ENCODE data around the gene SLC27A4.
"Not testable (repeated sequence)": the region's sequence is repeated elsewhere in the genome, so short reads cannot be mapped to it uniquely, and the experiment has no call there.

SLC27A4 gene

GRCh38 chr9:128335914-128336313, 4.4 kb upstream of the SLC27A4 start:
- H2BK5ac ChIP-seq (ENCODE audit: low read depth, low read length, poor library complexity, severe bottlenecking) = no peak overlapping the region
- H3K9me3 ChIP-seq (ENCODE audit: control insufficient read depth, low read length) = no peaks in the 10 kb centered on the region
- H3K4me3 ChIP-seq (ENCODE audit: insufficient read depth in 1 of 2, low read depth in 1 of 2, low read length in 2 of 2) = no peak overlapping the region
- no peak overlapping the region for H4K91ac ChIP-seq (ENCODE audit: low read length)
- H2BK120ac ChIP-seq (ENCODE audit: low read depth, low read length) = no peak overlapping the region
- H3K79me1 ChIP-seq (replicated peaks; ENCODE audit: low read length, poor library complexity, severe bottlenecking) = no peaks in the 10 kb centered on the region
- H3K23ac ChIP-seq (ENCODE audit: low read length in 2 of 2) = no peak overlapping the region
- H2BK15ac ChIP-seq (ENCODE audit: low read depth, poor library complexity, severe bottlenecking) = no peak overlapping the region
- H3K18ac ChIP-seq (ENCODE audit: low read depth in 1 of 2, low read length in 2 of 2) = no peak overlapping the region
- no peak overlapping the region for H2BK12ac ChIP-seq (ENCODE audit: low read length in 2 of 2)
- WGBS = 97% methylated on average over 2 of the region's 2 CpGs
- peaks cover 27 to 29% of the 10 kb centered on the region in 2 experiments for H3K36me3 ChIP-seq (ENCODE audit: control insufficient read depth in 1 of 2, insufficient read depth in 2 of 2, low read depth in 1 of 2, low read length in 2 of 2)
- no peak overlapping the region for H3K4me2 ChIP-seq (ENCODE audit: low read length, poor library complexity, severe bottlenecking)
- no peak overlapping the region for H3K9ac ChIP-seq (ENCODE audit: low read length)
- DNase-seq = no peak
- no peak overlapping the region for H3K27ac ChIP-seq (ENCODE audit: low read length, poor library complexity, severe bottlenecking)
- H2AK5ac ChIP-seq (ENCODE audit: low read length, severe bottlenecking) = no peak overlapping the region
- no peak overlapping the region for H4K8ac ChIP-seq (ENCODE audit: low read length)
- H3K14ac ChIP-seq (ENCODE audit: low read length in 2 of 2) = no peak overlapping the region
- no peaks in the 10 kb centered on the region for H3K27me3 ChIP-seq (ENCODE audit: control insufficient read depth in 1 of 2, insufficient read depth in 1 of 2, low read length in 2 of 2)
- H3K4me1 ChIP-seq (ENCODE audit: control insufficient read depth, insufficient read depth, low read depth, low read length) = peaks cover 4% of the 10 kb centered on the region
- no peak overlapping the region for H3K4ac ChIP-seq (ENCODE audit: low read depth in 1 of 2, low read length in 2 of 2)
- H2AFZ ChIP-seq (ENCODE audit: low read depth, low read length) = no peak overlapping the region

DNA sequence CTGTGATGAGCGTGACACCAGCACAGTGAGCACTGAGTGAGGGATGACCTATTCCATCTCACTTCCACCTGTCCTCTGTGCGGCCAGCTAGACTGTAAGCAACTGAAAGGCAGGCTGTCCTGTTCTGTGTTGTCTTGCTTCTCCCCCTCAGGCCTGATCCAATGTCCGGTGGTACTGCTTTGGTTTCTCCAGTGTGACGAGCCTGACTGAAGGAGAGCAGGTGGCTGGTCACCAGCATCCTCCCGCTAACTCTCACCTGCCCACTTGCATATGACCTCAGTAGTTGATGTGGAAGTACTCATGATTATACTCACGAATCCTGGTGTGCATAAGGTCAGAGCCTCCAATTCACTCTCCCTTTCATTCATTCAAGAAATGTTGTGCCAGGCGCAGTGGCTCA, 2.4 kb upstream of the SLC27A4 start:
- H3K4me2 ChIP-seq (ENCODE audit: low read length, poor library complexity, severe bottlenecking) = no peak overlapping the region
- H3K14ac ChIP-seq (ENCODE audit: low read length in 2 of 2) = no peak overlapping the region
- H3K4ac ChIP-seq (ENCODE audit: low read depth in 1 of 2, low read length in 2 of 2) = no peak overlapping the region
- no peaks in the 10 kb centered on the region for H3K9me3 ChIP-seq (ENCODE audit: control insufficient read depth, low read length)
- no peak overlapping the region for H2AFZ ChIP-seq (ENCODE audit: low read depth, low read length)
- no peaks in the 10 kb centered on the region for H3K27me3 ChIP-seq (ENCODE audit: control insufficient read depth in 1 of 2, insufficient read depth in 1 of 2, low read length in 2 of 2)
- no peak overlapping the region for H2BK12ac ChIP-seq (ENCODE audit: low read length in 2 of 2)
- no peak overlapping the region for H4K91ac ChIP-seq (ENCODE audit: low read length)
- DNase-seq = no peak
- no peak overlapping the region for H2BK120ac ChIP-seq (ENCODE audit: low read depth, low read length)
- H2BK5ac ChIP-seq (ENCODE audit: low read depth, low read length, poor library complexity, severe bottlenecking) = no peak overlapping the region
- H3K18ac ChIP-seq (ENCODE audit: low read depth in 1 of 2, low read length in 2 of 2) = no peak overlapping the region
- peaks cover 8% of the 10 kb centered on the region for H3K4me1 ChIP-seq (ENCODE audit: control insufficient read depth, insufficient read depth, low read depth, low read length)
- no peak overlapping the region for H2AK5ac ChIP-seq (ENCODE audit: low read length, severe bottlenecking)
- no peak overlapping the region for H3K27ac ChIP-seq (ENCODE audit: low read length, poor library complexity, severe bottlenecking)
- H3K23ac ChIP-seq (ENCODE audit: low read length in 2 of 2) = no peak overlapping the region
- WGBS = 95% methylated on average over 7 of the region's 7 CpGs
- no peak overlapping the region for H3K9ac ChIP-seq (ENCODE audit: low read length)
- H3K4me3 ChIP-seq (ENCODE audit: insufficient read depth in 1 of 2, low read depth in 1 of 2, low read length in 2 of 2) = no peak overlapping the region
- H3K36me3 ChIP-seq (ENCODE audit: control insufficient read depth in 1 of 2, insufficient read depth in 2 of 2, low read depth in 1 of 2, low read length in 2 of 2) = peaks cover 18 to 19% of the 10 kb centered on the region in 2 experiments
- H3K79me1 ChIP-seq (replicated peaks; ENCODE audit: low read length, poor library complexity, severe bottlenecking) = peaks cover 8% of the 10 kb centered on the region
- H4K8ac ChIP-seq (ENCODE audit: low read length) = no peak overlapping the region
- no peak overlapping the region for H2BK15ac ChIP-seq (ENCODE audit: low read depth, poor library complexity, severe bottlenecking)

DNA sequence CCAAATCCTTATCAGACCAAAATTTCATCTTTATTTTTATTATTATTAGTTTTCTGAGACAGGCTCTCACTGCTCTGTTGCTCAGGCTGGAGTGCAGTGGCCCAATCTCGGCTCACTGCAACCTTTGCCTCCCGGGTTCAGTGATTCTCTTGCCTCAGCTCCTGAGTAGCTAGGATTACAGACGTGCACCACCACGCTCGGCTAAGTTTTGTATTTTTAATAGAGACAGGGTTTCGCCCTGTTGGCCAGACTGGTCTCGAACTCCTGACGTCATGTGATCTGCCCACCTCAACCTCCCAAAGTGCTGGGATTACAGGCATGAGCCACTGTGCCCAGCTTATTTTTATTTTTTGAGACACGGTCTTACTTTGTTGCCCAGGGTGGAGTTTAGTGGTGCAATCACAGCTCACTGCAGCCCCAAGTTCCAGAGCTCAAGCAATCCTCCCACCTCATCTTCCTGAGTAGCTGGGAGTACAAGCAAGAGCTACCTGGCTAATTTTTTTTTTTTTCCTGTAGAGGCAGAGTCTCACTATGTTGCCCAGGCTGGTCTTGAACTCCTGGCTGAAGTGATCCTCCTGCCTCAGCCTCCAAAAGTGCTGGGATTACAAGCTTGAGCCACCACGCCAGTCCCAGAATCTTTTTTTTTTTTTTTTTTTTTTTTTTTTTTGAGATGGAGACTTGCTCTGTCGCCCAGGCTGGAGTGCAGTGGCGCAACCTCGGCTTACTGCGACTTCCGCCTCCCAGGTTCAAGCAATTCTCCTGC, 1.3 kb upstream of the SLC27A4 start:
- H2AFZ ChIP-seq (ENCODE audit: low read depth, low read length); H2BK15ac ChIP-seq (ENCODE audit: low read depth, poor library complexity, severe bottlenecking); H3K14ac ChIP-seq (ENCODE audit: low read length in 2 of 2); H2AK5ac ChIP-seq (ENCODE audit: low read length, severe bottlenecking); H3K4me1 ChIP-seq (ENCODE audit: control insufficient read depth, insufficient read depth, low read depth, low read length); H3K9me3 ChIP-seq (ENCODE audit: control insufficient read depth, low read length); H3K27me3 ChIP-seq (ENCODE audit: control insufficient read depth in 1 of 2, insufficient read depth in 1 of 2, low read length in 2 of 2); H3K4me3 ChIP-seq (ENCODE audit: insufficient read depth in 1 of 2, low read depth in 1 of 2, low read length in 2 of 2); H2BK5ac ChIP-seq (ENCODE audit: low read depth, low read length, poor library complexity, severe bottlenecking); H3K18ac ChIP-seq (ENCODE audit: low read depth in 1 of 2, low read length in 2 of 2); DNase-seq; H2BK12ac ChIP-seq (ENCODE audit: low read length in 2 of 2); H3K9ac ChIP-seq (ENCODE audit: low read length); H4K8ac ChIP-seq (ENCODE audit: low read length); H3K27ac ChIP-seq (ENCODE audit: low read length, poor library complexity, severe bottlenecking); H2BK120ac ChIP-seq (ENCODE audit: low read depth, low read length); H4K91ac ChIP-seq (ENCODE audit: low read length); H3K4ac ChIP-seq (ENCODE audit: low read depth in 1 of 2, low read length in 2 of 2); H3K23ac ChIP-seq (ENCODE audit: low read length in 2 of 2); H3K4me2 ChIP-seq (ENCODE audit: low read length, poor library complexity, severe bottlenecking): not testable (repeated sequence)
- H3K36me3 ChIP-seq (ENCODE audit: control insufficient read depth in 1 of 2, insufficient read depth in 2 of 2, low read depth in 1 of 2, low read length in 2 of 2) = peaks cover 18 to 19% of the 10 kb centered on the region in 2 experiments
- H3K79me1 ChIP-seq (replicated peaks; ENCODE audit: low read length, poor library complexity, severe bottlenecking) = peaks cover 17% of the 10 kb centered on the region
- 95% methylated on average over 14 of the region's 15 CpGs for WGBS

- Histone ChIP-seq H2BK5ac (ENCODE audit: low read depth, low read length, poor library complexity, severe bottlenecking) (no peak overlapping the region), H3K27me3 (ENCODE audit: control insufficient read depth in 1 of 2, insufficient read depth in 1 of 2, low read length in 2 of 2) (no peaks in the 10 kb centered on the region), H3K9ac (ENCODE audit: low read length) (peak overlapping the region; percentile 88), H3K23ac (ENCODE audit: low read length in 2 of 2) (peak overlapping the region in 1 of 2 experiments; percentile 66), H3K27ac (ENCODE audit: low read length, poor library complexity, severe bottlenecking) (no peak overlapping the region), H3K9me3 (ENCODE audit: control insufficient read depth, low read length) (no peaks in the 10 kb centered on the region), H4K8ac (ENCODE audit: low read length) (peak overlapping the region; percentile 35), H2AK5ac (ENCODE audit: low read length, severe bottlenecking) (no peak overlapping the region), H3K4me2 (ENCODE audit: low read length, poor library complexity, severe bottlenecking) (peak overlapping the region; percentile 94), H3K4me1 (ENCODE audit: control insufficient read depth, insufficient read depth, low read depth, low read length) (peaks cover 6% of the 10 kb centered on the region), H3K18ac (ENCODE audit: low read depth in 1 of 2, low read length in 2 of 2) (peak overlapping the region in 1 of 2 experiments; percentile 67), H3K79me1 (replicated peaks; ENCODE audit: low read length, poor library complexity, severe bottlenecking) (peaks cover 20% of the 10 kb centered on the region), H3K4me3 (ENCODE audit: insufficient read depth in 1 of 2, low read depth in 1 of 2, low read length in 2 of 2) (peak overlapping the region; percentile 80 to 89), H2BK120ac (ENCODE audit: low read depth, low read length) (no peak overlapping the region), H2BK15ac (ENCODE audit: low read depth, poor library complexity, severe bottlenecking) (no peak overlapping the region), H4K91ac (ENCODE audit: low read length) (no peak overlapping the region), H2BK12ac (ENCODE audit: low read length in 2 of 2) (peak overlapping the region in 1 of 2 experiments; percentile 2), H3K14ac (ENCODE audit: low read length in 2 of 2) (peak overlapping the region in 1 of 2 experiments; percentile 94), H2AFZ (ENCODE audit: low read depth, low read length) (peak overlapping the region; percentile 43), H3K4ac (ENCODE audit: low read depth in 1 of 2, low read length in 2 of 2) (no peak overlapping the region), H3K36me3 (ENCODE audit: control insufficient read depth in 1 of 2, insufficient read depth in 2 of 2, low read depth in 1 of 2, low read length in 2 of 2) (peaks cover 32 to 36% of the 10 kb centered on the region in 2 experiments)
- under 1% methylated on average over 41 of the region's 48 CpGs for WGBS
- no peak for DNase-seq
These were observed 536 bp downstream of the SLC27A4 start for GRCh38 chr9:128340691-128341434.

Measured in mesenchymal stem cell (in vitro differentiated cells and primary cell).